Parietal lobe (tissue), 2 donors: ENCODE data around the gene CADM2. TPM values are rescaled to one million over a fixed set of nuclear protein-coding genes. Genes with fewer than 3 reads are reported as not detected.
A peak's percentile ranks its signal among the peaks of the same experiment; 100 is the strongest.

Experiments used
- small RNA-seq: library from RNA; depleted of rRNA; stranded (forward); fragments of <200 nt; gene quantifications from one replicate; pipeline ENCODE3, GENCODE V24; 2014; ENCODE audit warnings: low replicate concordance
- total RNA-seq: library from RNA; depleted of rRNA; stranded (reverse); fragments of >200 nt; gene quantifications from one replicate; pipeline ENCODE4 v1.2.3, GENCODE V29; 2014

The CADM2 gene
- total RNA-seq: 120 TPM

DNA sequence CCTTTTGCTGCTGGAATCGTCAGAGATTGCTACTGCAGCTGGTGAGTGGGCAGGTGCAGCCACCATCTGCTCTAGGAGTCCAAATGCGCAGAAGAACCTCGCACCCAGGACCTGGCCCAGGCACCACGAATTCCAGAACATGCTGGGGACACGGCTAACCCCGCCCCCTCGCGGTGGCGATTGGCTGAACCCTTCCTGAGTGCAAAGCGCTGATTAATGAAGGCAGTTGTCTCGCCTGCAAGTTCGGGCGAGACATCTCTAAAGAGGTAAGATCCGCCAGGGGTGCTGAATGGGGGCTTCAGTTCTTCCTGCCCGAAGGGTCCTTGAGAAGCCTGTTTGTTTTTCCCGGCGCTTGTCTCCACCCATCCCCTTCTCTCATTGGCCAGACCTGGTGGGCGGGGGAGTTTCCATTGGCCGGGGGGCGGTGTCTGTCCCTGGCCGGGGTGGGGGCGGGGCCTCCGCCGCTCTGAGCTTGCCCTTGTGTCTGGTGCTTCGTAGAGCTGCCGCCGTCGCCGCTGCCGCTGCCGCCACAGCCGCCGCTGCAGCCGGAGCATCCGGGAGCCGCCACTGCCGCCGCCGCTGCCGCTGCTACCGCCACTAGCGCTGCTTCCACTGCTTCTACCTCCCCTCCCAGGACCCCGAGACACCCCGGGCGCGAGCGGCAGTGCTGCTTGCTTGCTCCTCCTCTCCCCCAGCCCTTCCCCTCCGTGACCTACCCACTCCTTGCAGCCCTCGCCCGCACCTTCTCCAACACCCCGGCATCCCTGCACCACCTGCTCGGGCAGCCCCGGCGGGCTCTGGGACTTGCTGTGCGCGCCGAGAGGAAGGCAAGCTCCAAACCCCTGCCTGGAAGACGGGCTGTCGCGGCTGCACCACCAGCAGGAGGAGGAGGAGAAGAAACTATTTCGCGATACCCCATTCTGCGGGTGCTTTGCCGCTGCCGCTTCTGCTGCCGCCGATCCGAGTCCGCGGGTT lies at the start of gene CADM2:
CADM2 (plus strand) TSS at position 495 of the 975 bp plus-strand sequence.

Small RNA genes within 50 kb of the gene (small RNA-seq; reads per million reads assigned to genes)
- gene MIR5688: 0.80 reads per million, percentile 63 among the genes with 10 or more reads in this experiment
